Kidney epithelial cell (primary cell): ENCODE results near the gene CLIC6. TPM values are rescaled to one million over a fixed set of nuclear protein-coding genes. Genes with fewer than 3 reads are reported as not detected.

ENCODE experiments used
- DNase-seq: peaks from one replicate; pipeline ENCODE4 v3.0.0-alpha.2; 2010; ENCODE audit warnings: low read depth
- H3K27me3 ChIP-seq: 2 replicates; pipeline ENCODE4 v1.6.0; 2011; ENCODE audit warnings: low read length; ENCODE audit not compliant: control insufficient read depth, insufficient read depth
- H3K36me3 ChIP-seq: 2 replicates; pipeline ENCODE4 v1.5.1; 2011; ENCODE audit warnings: low read length; ENCODE audit not compliant: control insufficient read depth, insufficient read depth
- H3K4me3 ChIP-seq: 2 replicates; pipeline ENCODE4 v1.5.1; 2011; ENCODE audit warnings: low read depth, mild to moderate bottlenecking, control low read depth, low read length
- total RNA-seq: library from RNA; depleted of rRNA; stranded (reverse); fragments of >200 nt; gene quantifications from 2 replicates; pipeline ENCODE4 v1.2.3, GENCODE V29; 2015
- TF ChIP-seq, protein P1 (sequence below): IDR thresholded peaks from 2 replicates; pipeline ENCODE4 v1.5.1; 2011; ENCODE audit warnings: mild to moderate bottlenecking, moderate library complexity, low read length, control low read depth, inconsistent platforms; ENCODE audit not compliant: insufficient read depth, poor library complexity, severe bottlenecking

The CLIC6 gene
- total RNA-seq, 1 donor from 2014 or later, result 8.0 TPM

DNA sequence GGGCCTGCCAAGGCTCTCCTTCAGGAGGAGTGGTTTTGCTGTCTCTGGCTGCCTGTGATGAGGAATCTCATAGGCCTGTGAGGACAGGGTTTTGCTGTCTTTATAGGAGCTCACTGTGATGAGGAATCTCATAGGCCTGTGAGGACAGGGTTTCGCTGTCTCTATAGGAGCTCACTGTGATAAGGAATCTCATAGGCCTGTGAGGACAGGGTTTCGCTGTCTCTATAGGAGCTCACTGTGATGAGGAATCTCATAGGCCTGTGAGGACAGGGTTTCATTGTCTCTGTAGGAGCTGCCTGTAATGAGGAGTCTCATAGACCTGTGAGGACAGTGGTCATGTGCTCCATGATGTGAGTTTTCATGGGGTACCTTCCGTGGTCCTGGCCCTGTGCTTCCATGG is 29.0 kb downstream of the CLIC6 start:
- Histone ChIP-seq H3K4me3 (no peak overlapping the region), H3K36me3 (no peaks in the 10 kb centered on the region), H3K27me3 (no peaks in the 10 kb centered on the region)
- TF ChIP-seq, protein P1, sequence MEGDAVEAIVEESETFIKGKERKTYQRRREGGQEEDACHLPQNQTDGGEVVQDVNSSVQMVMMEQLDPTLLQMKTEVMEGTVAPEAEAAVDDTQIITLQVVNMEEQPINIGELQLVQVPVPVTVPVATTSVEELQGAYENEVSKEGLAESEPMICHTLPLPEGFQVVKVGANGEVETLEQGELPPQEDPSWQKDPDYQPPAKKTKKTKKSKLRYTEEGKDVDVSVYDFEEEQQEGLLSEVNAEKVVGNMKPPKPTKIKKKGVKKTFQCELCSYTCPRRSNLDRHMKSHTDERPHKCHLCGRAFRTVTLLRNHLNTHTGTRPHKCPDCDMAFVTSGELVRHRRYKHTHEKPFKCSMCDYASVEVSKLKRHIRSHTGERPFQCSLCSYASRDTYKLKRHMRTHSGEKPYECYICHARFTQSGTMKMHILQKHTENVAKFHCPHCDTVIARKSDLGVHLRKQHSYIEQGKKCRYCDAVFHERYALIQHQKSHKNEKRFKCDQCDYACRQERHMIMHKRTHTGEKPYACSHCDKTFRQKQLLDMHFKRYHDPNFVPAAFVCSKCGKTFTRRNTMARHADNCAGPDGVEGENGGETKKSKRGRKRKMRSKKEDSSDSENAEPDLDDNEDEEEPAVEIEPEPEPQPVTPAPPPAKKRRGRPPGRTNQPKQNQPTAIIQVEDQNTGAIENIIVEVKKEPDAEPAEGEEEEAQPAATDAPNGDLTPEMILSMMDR, result no peak
- no peak for DNase-seq

DNA sequence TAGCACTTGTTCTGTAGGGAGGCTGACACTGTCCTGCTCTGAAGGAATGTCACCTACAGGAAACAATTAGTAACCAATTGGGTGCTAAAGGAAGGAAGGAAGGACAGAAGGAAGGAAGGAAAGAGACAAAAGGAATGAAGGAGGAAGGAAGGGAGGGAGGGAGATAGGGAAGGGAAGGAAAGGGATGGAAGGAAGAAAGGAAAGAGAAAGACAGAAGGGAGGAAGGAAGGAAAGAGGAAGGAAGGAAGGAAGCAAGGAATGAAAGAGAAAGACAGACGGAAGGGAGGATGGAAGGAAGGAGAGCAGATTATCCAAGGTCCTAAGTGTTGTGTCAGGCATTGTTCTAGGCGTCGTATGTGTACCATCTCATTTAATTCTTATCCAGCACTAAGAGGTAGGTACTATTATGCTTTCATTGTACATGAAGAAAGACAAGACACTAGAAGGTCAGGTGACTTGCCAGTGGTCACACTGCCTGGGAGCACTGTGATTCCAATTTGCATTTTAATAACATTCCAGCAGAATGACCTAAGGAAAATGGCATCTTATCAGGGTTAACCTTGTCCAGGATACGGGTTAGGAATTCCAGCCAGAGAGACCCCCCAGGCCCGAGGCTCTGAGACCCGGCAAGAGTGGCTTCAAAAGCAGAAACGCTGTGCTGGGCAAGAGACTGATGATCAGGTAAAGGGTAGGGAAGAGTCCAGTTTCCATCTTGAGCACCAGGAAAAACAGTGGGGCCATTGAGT is 29.6 kb downstream of the CLIC6 start:
- DNase-seq, result no peak

DNA sequence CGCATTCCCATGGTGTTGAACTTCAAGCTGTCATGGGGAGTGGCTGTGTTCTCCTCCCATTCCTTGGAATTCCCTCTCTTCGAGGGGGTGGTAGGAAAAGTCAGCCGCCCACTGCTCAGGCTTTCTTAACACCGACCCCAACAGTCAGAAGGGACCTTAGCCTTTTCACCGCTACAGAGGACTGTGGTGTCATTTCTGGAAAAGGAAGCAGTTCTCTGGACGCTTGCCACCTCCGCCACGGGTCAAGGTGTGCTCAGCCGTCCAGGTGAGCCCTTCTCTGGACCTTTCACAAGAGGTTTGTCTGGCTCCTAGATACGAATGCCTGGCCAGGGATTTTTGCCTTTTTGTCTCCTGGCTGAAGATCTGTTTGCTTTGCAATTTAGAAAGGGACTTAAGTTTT is 31.8 kb downstream of the CLIC6 start:
- DNase-seq, result no peak
- H3K36me3 ChIP-seq, result no peaks in the 10 kb centered on the region
- peaks cover 4% of the 10 kb centered on the region for H3K27me3 ChIP-seq
- no peak overlapping the region for H3K4me3 ChIP-seq
- TF ChIP-seq, protein P1, result no peak

More for the DNA sequence above, 29.6 kb downstream of the CLIC6 start:
- no peaks in the 10 kb centered on the region for H3K36me3 ChIP-seq
- H3K27me3 ChIP-seq, result no peaks in the 10 kb centered on the region
- TF ChIP-seq, protein P1, result no peak
- H3K4me3 ChIP-seq, result no peak overlapping the region

DNA sequence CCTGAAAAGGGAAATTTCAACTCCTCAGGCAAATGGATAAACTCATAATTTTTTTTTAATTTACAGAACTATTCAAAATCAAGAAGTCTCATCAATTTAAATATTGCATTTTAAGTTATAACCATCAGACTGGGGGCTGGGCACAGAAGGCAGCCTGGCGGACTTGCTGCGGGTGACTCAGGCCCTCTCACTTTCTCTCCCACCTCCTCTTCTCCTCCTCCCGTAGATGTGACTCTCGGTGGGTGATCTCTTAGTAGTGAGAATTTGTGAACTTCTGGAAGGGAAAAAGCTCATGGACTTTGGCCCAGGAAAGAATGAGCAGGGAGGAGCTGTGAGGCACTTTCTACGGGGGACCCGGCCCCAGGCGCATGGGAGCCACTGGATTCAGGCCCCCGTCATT is 32.9 kb downstream of the CLIC6 start:
- DNase-seq, result no peak
- TF ChIP-seq, protein P1, result no peak
- peaks cover 4% of the 10 kb centered on the region for H3K27me3 ChIP-seq

DNA sequence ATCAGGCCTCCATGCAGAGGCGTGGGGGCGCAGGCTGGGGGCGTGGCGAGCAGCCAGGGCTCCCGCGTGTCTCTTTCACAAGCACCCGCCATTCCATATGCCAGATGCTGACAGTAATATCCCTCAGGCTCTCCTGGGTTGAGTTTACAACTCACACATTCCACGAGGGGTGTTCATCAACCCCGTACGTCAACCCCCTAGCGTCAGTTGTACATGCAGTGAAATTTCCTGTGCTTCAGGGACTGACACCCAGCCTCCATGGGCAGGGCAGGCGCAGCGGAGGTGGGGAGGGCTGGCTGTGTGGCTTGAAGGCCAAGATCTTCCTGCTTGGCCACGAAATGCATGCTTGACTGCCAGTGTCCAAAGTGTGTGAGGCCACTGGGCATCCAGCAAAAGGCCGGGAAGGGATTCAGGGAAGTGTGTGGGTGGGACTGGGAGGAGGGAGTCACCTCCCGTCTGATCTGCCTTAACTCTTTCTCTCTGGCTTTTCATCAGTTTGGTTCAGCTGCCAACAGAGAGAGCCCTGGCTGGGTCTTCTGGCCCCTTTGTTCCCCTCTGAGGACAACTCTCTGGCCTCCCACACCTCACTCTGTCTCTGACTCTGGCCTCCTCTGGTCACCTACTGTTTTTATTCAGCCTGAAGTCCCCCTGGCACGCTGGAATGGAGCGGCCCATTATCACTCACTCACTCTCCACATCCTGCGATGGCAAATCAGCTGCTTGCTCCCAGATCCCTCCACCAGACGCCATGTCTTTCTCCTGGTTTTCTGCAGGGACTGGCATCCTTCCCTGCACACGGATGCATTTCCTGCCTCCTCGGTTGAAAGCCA is 33.8 kb downstream of the CLIC6 start:
- H3K4me3 ChIP-seq, result no peak overlapping the region
- no peak for DNase-seq
- TF ChIP-seq, protein P1, result no peak
- no peaks in the 10 kb centered on the region for H3K36me3 ChIP-seq
- H3K27me3 ChIP-seq, result peaks cover 4% of the 10 kb centered on the region

More for the DNA sequence above, 32.9 kb downstream of the CLIC6 start:
- Histone ChIP-seq H3K36me3 (no peaks in the 10 kb centered on the region), H3K4me3 (no peak overlapping the region)
